Omental fat pad (tissue), 4 donors: ENCODE measurements around the gene NTSR2. TPM values are rescaled to one million over a fixed set of nuclear protein-coding genes. Genes with fewer than 3 reads are reported as not detected.

Experiments
- ATAC-seq: fragments of 150-250 bp; one replicate; pipeline ENCODE4 v1.9.1; 2016; ENCODE audit warnings: mild to moderate bottlenecking, moderate library complexity; ENCODE audit not compliant: low FRiP score
- DNase-seq: peaks from one replicate; pipeline ENCODE4 v3.0.0-alpha.2; 2019; ENCODE audit warnings: low spot score
- total RNA-seq, 4 donors: library from RNA; depleted of rRNA; stranded (reverse); fragments of >200 nt; gene quantifications; one replicate each; pipeline ENCODE4 v1.1.0, GENCODE V29; 2016
- TF ChIP-seq, protein P1 (sequence below), 3 donors: fragments of 450-650 bp; IDR thresholded peaks; one replicate each; pipeline ENCODE4 v1.5.1; 2016 to 2017; ENCODE audit warnings: antibody characterized with exemption in 3 of 3, mild to moderate bottlenecking in 3 of 3, moderate library complexity in 2 of 3

Gene NTSR2
- total RNA-seq, 4 donors from 2014 or later, result 0.28 to 1.6 TPM; not detected in 2

DNA sequence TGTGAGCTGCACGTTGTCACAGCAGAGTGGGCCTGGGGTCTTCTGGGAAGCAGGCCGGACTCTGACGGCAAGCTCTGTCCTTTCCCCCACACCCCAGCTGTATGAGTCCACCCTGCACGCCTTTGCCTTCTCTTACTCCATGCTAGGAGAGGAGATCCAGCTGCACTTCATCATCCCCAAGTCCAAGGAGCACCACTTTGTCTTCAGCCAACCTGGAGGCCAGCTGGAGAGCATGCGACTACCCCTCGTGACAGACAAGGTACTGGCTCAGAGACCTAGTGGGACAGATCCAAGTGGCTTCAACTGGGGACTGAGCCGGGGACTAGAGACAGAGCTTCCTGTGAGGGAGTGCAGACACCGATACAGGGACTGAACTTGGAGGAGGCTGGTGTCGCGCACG is 40.1 kb downstream of the NTSR2 start:
- ATAC-seq (no peak), DNase-seq (no peak)
- TF ChIP-seq, protein P1, sequence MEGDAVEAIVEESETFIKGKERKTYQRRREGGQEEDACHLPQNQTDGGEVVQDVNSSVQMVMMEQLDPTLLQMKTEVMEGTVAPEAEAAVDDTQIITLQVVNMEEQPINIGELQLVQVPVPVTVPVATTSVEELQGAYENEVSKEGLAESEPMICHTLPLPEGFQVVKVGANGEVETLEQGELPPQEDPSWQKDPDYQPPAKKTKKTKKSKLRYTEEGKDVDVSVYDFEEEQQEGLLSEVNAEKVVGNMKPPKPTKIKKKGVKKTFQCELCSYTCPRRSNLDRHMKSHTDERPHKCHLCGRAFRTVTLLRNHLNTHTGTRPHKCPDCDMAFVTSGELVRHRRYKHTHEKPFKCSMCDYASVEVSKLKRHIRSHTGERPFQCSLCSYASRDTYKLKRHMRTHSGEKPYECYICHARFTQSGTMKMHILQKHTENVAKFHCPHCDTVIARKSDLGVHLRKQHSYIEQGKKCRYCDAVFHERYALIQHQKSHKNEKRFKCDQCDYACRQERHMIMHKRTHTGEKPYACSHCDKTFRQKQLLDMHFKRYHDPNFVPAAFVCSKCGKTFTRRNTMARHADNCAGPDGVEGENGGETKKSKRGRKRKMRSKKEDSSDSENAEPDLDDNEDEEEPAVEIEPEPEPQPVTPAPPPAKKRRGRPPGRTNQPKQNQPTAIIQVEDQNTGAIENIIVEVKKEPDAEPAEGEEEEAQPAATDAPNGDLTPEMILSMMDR (IDR thresholded peaks at IDR 0.05), result no peak

DNA sequence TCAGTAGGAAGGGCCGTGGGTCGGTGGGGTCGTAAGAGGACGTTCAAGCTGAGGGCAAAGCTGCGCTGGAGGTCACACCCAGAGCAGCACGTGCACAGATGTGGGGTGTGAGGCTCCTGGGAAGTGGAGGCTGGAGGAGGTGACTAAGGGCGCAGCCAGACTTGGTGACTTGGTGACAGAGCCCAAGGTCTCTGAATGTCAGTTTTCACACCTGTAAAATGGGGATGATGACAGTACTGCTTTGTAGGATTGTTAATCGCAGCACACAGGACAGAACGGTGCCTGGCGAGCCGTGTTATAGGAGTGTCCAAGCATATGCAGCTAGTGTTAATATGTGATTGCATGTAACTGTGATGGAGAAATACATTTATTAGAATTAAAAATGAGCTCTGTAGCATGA is 40.8 kb downstream of the NTSR2 start:
- DNase-seq (no peak), ATAC-seq (no peak)
- TF ChIP-seq, protein P1 (IDR thresholded peaks at IDR 0.05), result no peak

DNA sequence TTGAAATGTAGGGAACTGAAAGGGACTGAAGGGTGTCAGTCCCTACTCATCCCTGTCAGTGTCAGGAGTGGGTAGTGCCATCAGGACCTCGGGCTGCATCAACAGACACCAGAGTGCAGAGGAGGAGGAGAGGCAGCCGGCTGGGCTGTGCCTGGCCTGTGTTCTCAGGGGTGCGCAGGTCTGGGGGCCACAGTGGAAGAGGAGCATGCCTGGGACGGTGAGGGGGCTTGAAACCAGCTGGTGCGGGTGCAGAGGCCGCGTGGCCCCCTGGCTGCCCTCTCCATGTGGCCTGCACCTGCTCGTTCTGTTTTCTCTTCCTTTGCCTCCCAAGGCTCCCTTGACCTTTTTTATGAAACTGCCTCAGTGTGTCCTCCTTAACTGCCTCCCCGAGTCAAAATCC is 41.3 kb downstream of the NTSR2 start:
- ATAC-seq, result no peak
- no peak for DNase-seq
- TF ChIP-seq, protein P1 (IDR thresholded peaks at IDR 0.05), result no peak

DNA sequence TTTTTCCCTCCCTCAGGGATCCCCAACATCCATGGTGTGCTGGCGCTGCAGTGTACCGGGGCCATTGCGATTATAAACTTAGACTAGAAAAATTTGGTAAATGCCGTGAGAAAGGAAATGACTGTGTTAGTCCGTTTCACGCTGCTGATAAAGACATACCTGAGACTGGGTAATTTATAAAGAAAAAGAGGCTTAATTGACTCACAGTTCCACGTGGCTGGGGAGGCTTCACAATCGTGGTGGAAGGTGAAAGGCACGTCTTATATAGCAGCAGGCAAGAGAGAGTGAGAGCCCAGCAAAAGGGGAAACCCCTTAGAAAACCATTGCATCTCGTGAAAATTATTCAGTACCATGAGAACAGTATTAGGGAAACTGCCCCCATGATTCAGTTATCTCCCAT is 44.3 kb downstream of the NTSR2 start:
- DNase-seq (no peak), ATAC-seq (no peak)
- TF ChIP-seq, protein P1 (IDR thresholded peaks at IDR 0.05), result no peak

DNA sequence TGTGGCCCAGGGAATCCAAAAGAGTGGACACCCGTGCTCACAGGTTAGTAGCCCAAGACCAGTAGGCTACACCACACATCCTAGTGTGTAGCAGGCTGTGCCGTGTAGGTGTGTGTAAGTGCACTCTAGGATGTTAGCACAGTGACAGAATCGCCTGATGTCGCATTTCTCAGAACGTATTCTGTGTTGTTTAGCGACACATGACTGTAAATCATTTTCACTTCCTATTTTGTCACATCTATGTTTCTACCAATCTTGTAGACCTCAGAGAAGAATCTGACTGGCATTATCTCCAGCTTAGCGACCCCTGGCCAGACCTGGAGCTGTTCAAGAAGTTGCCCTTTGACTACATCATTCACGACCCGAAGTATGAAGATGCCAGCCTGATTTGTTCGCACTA is 45.1 kb downstream of the NTSR2 start:
- DNase-seq, result no peak
- ATAC-seq, result no peak
- TF ChIP-seq, protein P1 (IDR thresholded peaks at IDR 0.05), result no peak

DNA sequence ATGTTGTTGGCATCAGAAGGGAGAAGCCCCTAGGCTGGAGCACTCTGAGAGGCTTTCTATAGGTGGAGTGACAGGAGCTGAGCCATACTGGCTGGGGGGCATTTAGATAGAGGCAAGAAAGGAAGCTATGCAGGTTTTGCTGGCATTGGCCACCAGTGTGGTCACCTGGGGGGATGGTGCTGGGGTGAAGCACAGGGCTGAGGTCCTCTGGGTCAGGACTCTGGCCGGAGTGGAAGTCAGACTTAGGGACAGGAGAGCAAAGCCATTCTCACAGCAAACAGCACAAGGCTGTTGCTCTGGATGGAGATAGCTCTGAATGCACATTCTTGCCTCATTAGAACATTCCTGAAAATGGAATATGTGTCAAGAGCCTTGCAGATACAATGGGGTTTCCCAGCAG is 47.4 kb downstream of the NTSR2 start:
- DNase-seq (no peak), ATAC-seq (no peak)
- TF ChIP-seq, protein P1 (IDR thresholded peaks at IDR 0.05), result no peak

DNA sequence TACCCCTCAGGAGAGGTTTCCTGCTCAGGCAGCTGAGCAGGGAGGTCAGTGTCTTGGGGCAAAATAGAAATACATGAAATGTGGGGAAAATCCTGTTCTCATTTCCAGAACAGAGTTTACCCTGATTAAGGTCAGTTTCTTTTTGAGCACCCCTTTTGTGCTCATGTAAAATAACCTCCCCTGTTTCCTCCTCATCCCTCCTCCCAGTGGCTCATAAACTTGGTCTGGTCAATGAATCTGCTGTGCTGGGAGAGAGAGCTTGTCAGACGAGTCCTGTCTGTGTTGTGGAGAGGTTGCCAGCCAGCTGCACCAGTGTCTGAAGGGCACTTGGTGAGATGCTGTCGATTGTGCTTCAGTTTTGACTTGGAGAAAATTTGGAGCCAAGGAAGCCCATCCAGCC is 48.6 kb downstream of the NTSR2 start:
- TF ChIP-seq, protein P1 (IDR thresholded peaks at IDR 0.05), result no peak
- ATAC-seq (no peak), DNase-seq (no peak)
